Fibroblast of villous mesenchyme (primary cell): ENCODE results near the gene MEF2C. TPM values are rescaled to one million over a fixed set of nuclear protein-coding genes. Genes with fewer than 3 reads are reported as not detected.
A peak's percentile ranks its signal among the peaks of the same experiment; 100 is the strongest.

Experiments used
- DNase-seq: peaks from one replicate; pipeline ENCODE4 v3.0.0-alpha.2; 2010; ENCODE audit warnings: low read depth
- H3K4me3 ChIP-seq: 2 replicates; pipeline ENCODE4 v1.5.1; 2011; ENCODE audit warnings: low read depth, mild to moderate bottlenecking, low read length
- CTCF ChIP-seq: IDR thresholded peaks from 2 replicates; pipeline ENCODE4 v1.5.1; 2012; ENCODE audit warnings: low read depth, mild to moderate bottlenecking, low read length; ENCODE audit not compliant: insufficient read depth
- total RNA-seq: library from RNA; depleted of rRNA; stranded (reverse); fragments of >200 nt; gene quantifications from 2 replicates; pipeline ENCODE4 v1.2.3, GENCODE V29; 2012

MEF2C gene
- 8.1 and 16.0 TPM in 2 replicates for total RNA-seq

- H3K4me3 ChIP-seq, result peak within 1 kb of the TSS; percentile 72
- no peak for TF ChIP-seq CTCF
These were observed at the start of gene MEF2C for GRCh38 chr5:88883059-88883835. TSS of gene MEF2C (minus strand) at chr5:88883184. CDS start at chr5:88823788, 59,396 bp downstream.

GRCh38 chr5:88932541-88932940 is 49.6 kb upstream of the MEF2C start:
- H3K4me3 ChIP-seq, result no peak overlapping the region
- DNase-seq, result no peak
- TF ChIP-seq CTCF, result no peak

More at GRCh38 chr5:88883059-88883835, at the start of gene MEF2C:
- peak; percentile 76 for DNase-seq

GRCh38 chr5:88930335-88930734 is 47.4 kb upstream of the MEF2C start:
- no peak for DNase-seq

GRCh38 chr5:88929385-88929784 is 46.4 kb upstream of the MEF2C start:
- H3K4me3 ChIP-seq, result no peak overlapping the region
- DNase-seq, result no peak
- TF ChIP-seq CTCF, result no peak

More at GRCh38 chr5:88930335-88930734, 47.4 kb upstream of the MEF2C start:
- TF ChIP-seq CTCF, result no peak
- H3K4me3 ChIP-seq, result no peak overlapping the region

GRCh38 chr5:88926774-88927173 is 43.8 kb upstream of the MEF2C start:
- TF ChIP-seq CTCF, result no peak
- H3K4me3 ChIP-seq, result no peak overlapping the region
- DNase-seq, result no peak

GRCh38 chr5:88925692-88926490 is 42.9 kb upstream of the MEF2C start:
- TF ChIP-seq CTCF, result no peak
- DNase-seq, result no peak
- H3K4me3 ChIP-seq, result no peak overlapping the region
